Measurements from ENCODE around the gene COL12A1.

COL12A1 gene

DNA sequence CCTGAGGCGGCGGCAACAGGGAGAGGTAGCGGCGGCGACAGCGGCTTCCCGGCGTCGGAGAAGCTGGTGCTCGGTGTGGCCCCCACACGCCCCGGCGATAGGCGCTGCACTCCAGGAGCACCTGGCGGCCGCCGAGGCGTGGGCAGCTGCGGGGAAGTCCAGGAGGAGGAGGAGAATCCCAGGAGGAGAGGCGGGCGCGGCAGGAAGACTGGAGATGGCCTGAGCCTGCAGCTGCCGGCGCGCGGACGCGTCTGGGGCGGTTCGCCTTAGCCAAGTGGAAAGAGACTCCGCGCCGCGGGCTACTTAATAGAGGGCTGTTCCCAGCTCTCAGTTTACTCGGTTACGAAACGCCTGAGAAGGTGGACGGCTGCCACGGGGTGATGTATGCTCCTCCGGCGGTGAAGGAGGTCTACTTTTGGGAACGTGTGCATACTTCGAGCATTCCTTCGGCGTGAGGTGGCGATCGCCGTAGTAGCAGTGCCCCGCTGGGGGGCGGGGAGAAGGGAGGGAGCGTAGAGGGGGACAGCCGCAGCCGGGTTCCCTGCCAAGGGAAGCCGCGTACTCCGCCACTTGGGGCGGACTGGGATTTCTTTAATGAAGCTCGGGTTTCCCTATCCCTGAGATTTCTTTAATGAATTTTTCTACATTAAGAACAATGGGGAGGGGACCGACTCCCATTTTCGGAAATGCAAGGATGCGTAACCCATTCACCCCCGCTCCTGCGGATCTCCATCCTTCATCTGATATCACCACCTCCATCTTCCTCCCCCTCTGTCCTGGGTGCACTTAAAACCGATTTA lies at the start of gene COL12A1:
COL12A1 (minus strand) TSS at position 278 of the 800 bp plus-strand sequence. CDS start 3,261 bp downstream, outside the sequence.
- DNase-seq (ENCODE audit: low read depth in 2 of 2) = no peak

DNA sequence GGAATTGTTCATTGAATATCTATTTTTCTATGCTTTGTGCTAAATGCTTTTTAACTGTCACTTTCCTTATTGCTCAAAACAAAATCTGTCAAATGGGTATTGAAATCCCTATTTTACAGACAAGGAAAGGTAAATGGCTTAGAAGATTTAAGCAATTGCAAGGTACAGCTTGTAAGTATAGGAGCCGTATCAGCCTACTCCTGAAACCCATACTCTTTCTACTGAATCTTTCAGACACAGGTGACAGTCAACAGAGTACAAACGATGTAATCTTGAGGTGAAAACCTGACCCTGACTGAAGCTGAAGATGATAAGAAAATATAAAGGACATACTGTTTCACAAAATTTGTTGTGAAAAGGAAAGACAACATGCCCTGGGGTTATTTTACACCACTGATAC lies 44.7 kb upstream of the COL12A1 start:
- DNase-seq (ENCODE audit: low read depth in 2 of 2) = no peak

DNA sequence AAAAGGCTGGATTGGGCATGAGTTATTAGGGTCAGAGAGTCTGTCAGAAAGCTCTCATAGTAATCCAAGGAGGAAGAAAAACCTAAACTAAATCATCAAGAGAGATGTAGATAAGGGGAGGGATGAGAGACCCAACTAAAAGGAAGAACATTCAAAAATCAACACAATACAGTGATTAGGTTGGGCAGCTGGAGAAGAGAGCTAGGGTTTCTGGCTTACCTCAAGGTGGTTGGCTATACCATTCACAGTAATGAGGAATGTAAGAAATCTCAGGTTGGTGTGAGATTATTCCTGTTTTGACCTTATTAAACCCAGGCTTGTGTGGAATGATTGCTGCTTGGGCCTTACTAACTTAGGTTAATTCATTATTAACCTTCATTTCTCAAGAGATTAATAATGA lies 44.0 kb upstream of the COL12A1 start:
- DNase-seq (ENCODE audit: low read depth in 2 of 2) = no peak

DNA sequence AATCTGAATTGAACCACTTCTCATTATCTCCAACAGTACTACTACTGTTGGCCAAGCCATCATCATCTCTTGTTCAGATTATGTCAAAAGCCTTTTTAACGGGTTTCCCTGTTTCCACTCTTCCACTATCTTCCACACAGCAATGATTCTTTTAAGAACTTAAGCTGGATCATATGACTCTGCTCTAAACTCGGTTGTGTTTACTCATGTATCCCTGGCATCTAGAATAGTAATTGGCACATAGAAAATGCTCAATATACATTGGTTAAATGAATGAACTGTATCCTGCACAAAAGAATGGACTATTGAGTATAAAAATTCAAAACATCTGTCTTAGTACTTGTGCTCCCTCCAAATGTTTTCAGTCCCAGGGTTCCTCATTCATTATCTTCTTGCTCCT lies 40.5 kb upstream of the COL12A1 start:
- no peak for DNase-seq (ENCODE audit: low read depth in 2 of 2)

DNA sequence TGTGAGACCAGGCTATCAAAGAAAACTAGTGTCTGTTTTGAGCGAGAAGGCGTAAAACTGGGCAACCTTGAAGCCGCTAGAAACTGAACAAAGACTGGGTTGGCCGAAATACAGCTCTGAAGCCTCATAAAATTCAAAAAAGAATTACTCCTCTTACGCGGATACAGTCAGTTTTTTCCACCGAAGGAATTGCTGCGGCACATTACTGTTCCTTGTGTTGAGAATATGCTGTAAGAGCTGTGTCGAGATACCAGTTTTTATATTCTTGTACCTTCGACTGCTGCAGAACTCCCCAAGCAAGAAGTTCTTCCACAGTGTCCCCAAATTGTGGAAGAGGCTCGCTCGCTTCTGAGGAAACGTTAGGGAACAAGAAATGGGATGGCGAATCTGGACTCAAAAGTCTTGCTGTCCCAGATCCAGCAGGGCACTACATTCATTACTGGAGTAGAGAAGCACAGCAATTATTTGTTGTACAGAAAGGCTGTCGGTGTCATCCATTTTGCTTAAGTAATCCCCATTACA lies 38.3 kb upstream of the COL12A1 start:
- no peak for DNase-seq (ENCODE audit: low read depth in 2 of 2)

DNA sequence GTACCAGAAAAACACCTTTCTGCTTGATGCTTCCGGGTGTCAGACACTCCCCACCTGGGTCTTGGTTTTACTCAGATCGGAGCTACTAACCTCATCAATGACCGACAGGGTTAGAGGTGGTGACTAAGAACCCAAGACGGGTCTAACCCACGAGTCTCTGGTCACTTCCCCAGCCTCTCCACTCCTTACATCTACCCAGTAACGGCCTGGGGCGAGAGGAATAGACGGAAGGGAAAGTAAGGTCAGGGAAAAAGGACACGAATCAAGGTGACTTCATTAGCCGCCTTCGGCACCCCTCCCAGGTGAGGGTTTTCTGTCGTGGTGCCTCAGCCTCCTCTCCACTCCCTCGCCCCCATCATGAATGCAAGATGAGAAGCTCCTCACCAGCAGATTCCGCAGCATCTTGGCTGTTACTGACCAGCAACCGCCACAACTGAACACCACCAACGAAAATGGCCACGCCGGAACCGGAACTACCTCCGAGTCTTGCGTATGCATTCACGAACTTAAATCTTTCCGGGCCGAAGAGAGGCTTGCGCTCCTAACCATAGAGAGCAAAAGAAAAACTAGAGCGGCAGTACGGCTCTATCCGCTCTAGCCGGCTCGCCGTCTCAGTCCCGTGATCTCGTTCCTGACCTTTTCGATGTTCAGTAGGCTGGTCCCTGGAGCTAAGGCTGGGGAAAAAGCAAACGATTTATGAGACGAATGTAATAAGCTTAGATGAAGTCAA lies 37.6 kb upstream of the COL12A1 start, which contains the start of gene COX7A2:
COX7A2 (minus strand) TSS at position 469 of the 730 bp plus-strand sequence; CDS start at position 402, 67 bp downstream.
- DNase-seq (ENCODE audit: low read depth in 2 of 2) = peak; percentile 73 to 79

DNA sequence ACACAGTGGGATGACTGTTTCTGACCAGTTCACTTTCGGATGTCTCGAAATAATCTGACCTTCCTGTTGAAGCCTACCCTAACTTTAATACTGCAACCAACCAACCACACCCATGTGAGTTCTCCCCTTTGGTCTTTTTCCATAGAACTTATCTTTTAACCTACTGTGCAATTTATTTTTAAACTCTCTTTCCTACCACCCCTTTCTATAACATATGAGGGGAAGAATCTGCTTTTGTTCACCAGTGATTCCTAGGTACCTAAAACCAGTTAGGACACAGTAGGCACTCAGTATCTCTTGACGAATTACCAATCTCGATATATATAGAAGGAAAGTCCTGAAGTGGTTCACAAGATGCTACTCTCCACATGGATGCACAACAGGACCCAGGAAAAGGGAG lies 30.8 kb upstream of the COL12A1 start:
- DNase-seq (ENCODE audit: low read depth in 2 of 2) = no peak

DNA sequence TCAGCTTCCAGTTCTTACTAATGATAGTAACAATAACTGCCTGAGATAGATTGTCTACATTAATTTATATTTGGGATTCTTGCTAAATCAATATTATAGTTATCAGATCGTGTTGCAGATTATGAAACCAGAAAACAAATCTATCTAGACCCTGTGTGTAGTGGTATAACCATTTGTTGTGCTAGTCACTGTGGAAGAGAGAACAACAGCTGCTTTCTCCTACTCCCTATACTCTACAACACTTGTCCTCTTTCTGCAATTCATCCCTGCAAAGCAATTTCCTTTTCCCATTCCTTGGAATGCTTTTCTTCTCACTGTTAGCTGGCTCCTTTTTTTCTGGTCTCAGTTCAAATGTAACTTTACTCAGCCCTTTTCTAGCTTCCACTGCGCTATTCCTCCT lies 29.4 kb upstream of the COL12A1 start:
- no peak for DNase-seq (ENCODE audit: low read depth in 2 of 2)

DNA sequence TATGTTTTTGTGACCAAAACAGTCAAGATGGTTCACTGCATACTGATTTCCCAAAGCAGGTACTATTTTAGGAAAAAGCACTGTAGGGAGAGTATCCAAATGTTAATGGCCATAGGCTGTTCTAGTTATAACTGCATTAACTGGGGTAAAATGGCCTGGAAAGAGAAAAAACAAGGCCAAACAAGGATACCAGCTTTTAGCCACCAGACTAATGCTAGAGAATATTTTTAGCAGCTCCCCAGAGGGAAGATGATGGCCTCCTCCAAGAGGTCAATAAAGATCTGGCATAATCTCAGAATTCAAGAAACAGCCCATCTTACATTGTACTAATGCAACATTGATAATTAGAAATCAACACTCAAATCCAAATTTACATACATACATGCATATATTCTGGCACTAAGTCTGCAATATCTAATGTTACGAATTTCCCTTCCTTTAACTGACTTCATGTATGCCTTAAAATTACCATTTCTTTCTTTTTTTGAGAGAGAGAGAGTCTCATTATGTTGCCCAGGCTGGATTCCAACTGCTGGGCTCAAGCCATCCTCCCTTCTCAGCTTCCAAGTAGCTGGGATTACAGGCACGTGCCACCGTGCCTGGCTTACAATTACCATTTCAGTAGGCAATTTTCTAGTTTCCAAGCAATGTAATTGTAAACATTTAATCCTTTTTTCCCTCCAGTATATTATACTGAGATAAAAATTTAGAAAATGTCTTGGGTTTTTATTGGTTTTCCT lies 28.4 kb upstream of the COL12A1 start:
- DNase-seq (ENCODE audit: low read depth in 2 of 2) = no peak

DNA sequence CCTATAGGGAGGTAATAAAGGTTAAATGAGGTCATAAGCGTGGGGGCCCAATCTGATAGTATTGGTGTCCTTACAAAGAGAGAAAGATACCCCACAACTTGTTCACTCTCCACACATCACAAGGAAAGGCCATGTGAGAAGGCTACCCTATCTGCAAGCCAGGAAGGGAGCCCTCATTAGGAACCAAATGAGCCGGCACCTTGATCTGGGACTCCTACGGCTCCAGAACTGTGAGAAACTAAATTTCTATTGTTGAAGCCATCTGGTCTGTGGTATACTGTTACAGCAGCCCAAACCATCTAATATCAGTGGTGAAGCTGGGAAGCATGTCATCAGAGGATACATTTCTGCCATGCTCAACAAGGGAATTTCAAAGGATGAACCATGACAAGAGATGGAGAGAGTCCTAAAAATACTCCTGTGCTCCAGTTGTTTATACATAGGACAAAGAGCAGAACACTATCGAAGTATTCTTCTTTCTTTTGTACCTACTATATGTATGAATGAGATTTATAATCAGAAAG lies 27.3 kb upstream of the COL12A1 start:
- no peak for DNase-seq (ENCODE audit: low read depth in 2 of 2)

DNA sequence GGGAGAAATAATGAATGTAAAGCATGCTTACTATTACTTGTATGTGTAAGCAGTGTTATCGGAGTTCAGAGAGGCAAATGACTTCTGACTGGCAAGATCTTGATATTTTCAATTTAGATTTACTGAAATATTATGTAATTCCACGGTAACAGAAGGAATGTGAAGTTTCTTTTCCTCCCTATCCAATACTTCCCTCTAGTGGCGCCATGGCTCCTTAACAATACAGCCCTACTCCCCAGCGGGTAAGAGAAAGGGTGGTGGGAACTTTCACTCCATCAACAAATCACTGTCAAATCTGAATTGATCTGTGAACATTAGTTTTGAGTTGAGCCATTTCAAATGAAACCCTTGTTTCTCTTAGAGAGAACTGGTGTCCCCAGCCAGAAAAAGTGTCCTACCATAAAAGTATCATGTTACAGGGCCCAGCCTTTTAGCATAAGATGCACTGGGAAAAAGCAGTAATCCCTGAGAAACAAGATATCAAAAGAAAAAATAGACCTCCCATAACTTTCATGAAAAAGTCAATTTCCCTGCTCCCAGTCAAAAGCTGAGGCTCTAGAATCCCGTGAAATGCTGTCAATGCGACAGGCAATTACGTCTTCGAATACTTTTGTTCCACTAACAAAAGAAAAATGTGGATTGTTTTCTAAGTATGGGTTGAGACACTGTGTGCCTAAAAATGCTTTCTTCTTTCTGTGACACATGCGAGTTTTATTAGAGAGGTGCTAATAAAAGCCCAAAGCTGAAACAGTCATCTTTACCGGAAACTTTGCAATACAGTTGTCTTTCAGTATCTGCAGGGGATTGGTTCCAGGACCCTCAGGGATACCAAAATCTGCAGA lies 24.9 kb upstream of the COL12A1 start:
- DNase-seq (ENCODE audit: low read depth in 2 of 2) = no peak

DNA sequence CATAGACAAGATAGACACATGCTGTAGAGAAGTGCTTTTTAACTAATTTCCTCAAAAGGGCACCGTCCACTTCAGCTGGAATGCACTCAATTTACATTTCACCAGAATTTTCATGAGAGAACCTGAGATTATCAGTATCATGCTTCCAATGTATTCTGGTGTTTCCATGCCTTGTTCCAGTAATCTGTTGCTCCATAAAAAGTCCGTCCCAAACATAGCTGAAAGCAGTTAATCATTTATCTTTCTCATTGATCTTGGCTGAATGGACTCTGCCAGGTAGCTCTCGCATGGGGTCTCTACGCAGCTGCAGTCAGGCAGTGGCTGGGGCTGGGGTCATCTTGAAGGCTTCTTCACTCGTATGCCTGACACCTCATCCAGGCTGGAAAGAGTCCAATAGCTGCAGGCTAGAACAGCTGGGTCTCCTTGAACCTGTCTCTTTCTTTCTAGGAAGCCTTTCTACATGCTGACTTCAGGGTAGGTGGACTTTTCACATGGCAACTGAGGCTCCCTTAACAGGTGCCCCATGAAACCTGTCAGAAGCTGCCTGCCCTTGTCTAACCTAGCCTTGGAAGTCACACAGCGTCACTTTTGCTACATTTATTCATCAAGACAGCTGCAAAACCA lies 18.6 kb upstream of the COL12A1 start:
- no peak for DNase-seq (ENCODE audit: low read depth in 2 of 2)

DNA sequence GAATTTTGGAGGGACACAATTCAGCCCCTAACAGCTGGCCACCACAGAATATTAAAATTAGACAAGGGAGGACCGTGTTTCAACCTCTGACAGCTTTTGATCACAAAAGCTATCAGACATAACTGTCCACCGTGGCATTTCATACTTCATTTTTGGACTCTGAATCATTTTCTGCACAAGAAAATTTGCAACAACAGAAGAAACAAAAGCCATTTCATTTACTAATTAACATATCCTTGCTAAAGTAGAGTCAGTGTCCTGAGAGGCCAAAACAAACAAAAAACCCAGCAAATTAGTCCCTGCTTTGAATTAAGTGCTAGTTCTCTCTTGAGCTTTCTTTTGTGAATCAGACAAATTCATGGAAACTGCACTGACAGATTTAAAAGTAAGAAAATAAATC lies 17.6 kb upstream of the COL12A1 start:
- no peak for DNase-seq (ENCODE audit: low read depth in 2 of 2)

DNA sequence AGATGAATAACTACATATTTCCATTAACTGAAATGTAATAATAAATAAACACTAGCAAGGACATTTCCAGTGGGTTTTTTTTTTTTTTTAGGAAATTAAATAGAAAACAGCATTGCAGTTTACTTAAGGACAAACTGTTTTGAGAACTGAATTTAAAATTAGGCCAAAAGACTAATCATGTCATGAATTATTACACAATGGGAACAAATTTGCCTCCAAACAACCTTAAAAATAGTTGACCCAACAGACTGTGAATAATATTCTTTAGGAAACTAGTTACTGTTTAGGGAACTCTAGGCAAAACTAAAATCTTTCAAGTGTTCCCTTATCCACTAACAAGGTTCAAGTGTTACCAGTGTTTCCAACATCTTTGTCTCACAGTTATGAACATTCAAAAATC lies 16.4 kb upstream of the COL12A1 start:
- DNase-seq (ENCODE audit: low read depth in 2 of 2) = no peak

DNA sequence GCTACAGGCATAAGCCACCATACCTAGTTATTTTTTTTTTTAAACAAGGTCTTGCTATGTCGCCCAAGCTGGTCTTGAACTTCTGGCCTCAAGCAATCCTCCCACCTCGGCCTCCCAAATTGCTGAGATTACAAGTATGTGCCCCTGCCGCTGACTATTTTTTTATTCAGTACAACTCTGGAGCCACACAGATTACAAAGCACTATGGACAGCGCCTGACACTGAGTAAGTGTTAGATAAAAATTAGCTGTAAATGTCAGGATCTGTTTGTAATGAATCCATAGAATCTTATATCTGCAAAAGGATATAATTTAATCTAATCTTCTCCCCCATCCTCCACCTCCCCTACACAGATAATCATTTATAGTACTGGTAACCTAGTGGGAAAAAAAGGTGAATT lies 15.3 kb upstream of the COL12A1 start:
- no peak for DNase-seq (ENCODE audit: low read depth in 2 of 2)

DNA sequence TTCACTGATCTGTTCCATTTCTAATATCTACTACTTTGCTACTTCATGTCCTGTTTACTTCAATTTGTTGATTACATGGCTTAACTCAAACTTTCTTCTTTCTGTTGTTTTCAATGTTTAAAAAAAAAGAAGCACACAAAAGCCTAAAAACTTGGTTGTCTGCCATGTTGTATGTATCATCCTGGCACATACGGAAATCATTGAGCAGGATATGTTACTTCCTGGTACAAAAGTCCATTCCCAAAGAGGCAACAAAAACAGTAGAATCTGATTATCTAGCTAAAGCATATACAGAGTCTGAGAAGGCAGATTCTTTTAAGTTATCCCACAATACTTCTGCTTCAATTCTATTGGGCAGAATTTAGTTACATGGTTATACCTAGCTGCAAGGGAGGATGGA lies 14.5 kb upstream of the COL12A1 start:
- DNase-seq (ENCODE audit: low read depth in 2 of 2) = no peak

DNA sequence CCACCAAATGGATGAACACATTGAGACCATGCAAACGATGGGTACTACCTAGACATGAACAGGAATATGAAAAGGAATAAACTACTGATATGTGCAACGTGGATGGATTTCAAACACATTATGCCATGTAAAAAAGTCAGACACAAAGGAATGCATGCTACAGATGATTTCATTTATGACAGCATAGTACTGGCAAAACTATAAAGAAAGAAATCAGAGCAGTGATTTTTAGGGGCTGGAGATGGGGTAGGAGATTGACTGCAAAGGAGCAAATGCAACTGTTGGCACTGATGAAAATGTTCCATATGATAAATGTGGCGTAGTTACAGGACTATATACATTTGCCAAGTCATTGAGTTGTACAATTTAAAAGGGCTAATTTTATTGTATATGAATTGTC lies 13.4 kb upstream of the COL12A1 start:
- DNase-seq (ENCODE audit: low read depth in 2 of 2) = no peak

DNA sequence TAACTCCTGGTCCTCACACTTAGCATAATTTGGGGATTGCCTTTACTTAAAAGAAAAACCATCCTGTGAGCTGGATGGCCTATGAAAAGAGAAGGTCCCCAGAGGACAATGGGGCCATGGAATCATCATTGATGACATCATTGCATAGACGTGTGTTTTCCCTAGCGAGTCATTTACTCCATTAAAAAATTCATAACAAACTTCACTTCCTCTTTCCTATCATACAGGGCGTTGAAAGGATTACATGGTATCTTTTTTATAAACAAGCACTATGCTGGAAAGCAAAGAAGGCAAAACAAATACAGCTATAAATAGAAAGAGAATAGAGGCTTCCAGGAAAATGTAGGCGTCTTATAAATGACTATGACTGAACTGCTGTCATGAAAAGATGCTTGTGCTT lies 11.3 kb upstream of the COL12A1 start:
- no peak for DNase-seq (ENCODE audit: low read depth in 2 of 2)

DNA sequence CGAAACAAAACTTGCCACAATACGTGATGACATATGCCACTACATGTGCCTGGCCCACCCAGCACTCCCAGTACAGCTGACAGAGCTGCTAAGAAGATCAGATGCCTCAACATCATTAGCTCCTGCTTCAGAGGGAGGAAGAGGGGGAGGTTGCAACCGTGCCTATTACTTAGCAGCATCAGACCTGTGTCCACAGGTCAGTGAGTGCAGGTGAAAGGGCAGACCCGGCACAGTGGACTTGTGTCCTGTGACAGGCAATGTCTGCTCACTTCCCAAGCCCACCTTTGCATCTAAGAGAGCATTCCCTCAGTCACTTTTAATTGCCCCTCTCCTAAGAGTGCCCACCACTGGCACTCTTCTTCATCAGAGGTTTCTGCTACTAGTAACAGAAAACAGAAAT lies 9.4 kb upstream of the COL12A1 start:
- DNase-seq (ENCODE audit: low read depth in 2 of 2) = no peak

DNA sequence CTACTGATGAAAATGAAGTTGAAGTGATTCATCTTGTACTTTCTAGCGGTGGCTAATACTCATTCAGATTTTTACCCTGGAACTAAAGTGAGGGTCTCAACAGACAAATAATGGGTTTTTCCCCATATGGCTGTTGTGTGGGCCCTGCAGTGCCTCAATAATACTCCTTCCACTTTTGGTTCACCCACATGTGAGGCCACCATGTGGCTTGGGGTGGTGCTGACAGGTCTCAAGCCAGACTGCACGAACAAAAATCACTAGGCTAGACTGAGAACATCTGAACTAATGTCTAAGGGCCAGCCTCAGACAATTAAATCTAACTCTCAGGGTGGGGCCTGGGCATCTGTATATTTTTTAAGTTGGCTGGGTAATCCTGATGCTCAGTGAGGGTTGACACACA lies 7.9 kb upstream of the COL12A1 start:
- no peak for DNase-seq (ENCODE audit: low read depth in 2 of 2)

DNA sequence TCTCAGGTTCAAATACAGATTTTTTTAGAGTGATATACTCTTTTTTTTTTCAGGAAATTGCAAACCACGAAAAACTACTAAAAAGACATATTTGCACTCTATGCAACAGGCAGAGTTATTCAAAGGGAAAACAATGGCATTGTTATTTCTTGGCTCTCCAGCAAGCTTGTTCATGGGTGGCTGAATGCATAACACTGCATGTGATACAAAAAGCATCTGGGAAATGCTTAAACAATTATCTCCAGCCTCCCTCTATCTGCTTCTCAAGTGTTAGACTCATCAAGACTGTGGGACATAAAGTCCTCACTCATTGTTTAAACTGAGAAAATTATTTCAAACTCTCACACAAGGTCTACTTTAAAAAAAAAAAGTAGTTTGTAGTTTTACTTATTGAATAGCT lies 7.3 kb upstream of the COL12A1 start:
- no peak for DNase-seq (ENCODE audit: low read depth in 2 of 2)

All from stimulated activated CD8-positive, alpha-beta memory T cell treated with anti-CD3 and anti-CD28 coated beads, Interleukin-15, amount 100 ng/mL, for 48 hours (primary cell).